Duodenal mucosa (tissue), 2 donors: ENCODE results near the gene EXOC6B.

Source experiments
- H3K27ac ChIP-seq: one replicate; pipeline ENCODE4 v1.7.0; 2013; ENCODE audit warnings: low read depth, low read length
- H3K27me3 ChIP-seq, 2 donors: one replicate each; pipeline ENCODE4 v1.7.0; 2013; ENCODE audit warnings: low read length in 2 of 2, control low read depth in 1 of 2; ENCODE audit not compliant: insufficient read depth in 2 of 2, control insufficient read depth in 1 of 2
- H3K36me3 ChIP-seq, 2 donors: one replicate each; pipeline ENCODE4 v1.7.0; 2013; ENCODE audit warnings: low read length in 2 of 2, control low read depth in 1 of 2; ENCODE audit not compliant: insufficient read depth in 2 of 2, control insufficient read depth in 1 of 2
- H3K4me1 ChIP-seq, 2 donors: one replicate each; pipeline ENCODE4 v1.7.0; 2013; ENCODE audit warnings: low read length in 2 of 2, control low read depth in 1 of 2; ENCODE audit not compliant: insufficient read depth in 2 of 2, control insufficient read depth in 1 of 2
- H3K4me3 ChIP-seq, 2 donors: one replicate each; pipeline ENCODE4 v1.7.0; 2013; ENCODE audit warnings: low read length in 2 of 2, low read depth in 1 of 2
- H3K9ac ChIP-seq, 2 donors: one replicate each; pipeline ENCODE4 v1.7.0; 2013; ENCODE audit warnings: low read length in 2 of 2, low read depth in 1 of 2
- H3K9me3 ChIP-seq, 2 donors: one replicate each; pipeline ENCODE4 v1.7.0; 2013; ENCODE audit warnings: low read length in 2 of 2, control low read depth in 1 of 2; ENCODE audit not compliant: control insufficient read depth in 1 of 2

EXOC6B gene

DNA sequence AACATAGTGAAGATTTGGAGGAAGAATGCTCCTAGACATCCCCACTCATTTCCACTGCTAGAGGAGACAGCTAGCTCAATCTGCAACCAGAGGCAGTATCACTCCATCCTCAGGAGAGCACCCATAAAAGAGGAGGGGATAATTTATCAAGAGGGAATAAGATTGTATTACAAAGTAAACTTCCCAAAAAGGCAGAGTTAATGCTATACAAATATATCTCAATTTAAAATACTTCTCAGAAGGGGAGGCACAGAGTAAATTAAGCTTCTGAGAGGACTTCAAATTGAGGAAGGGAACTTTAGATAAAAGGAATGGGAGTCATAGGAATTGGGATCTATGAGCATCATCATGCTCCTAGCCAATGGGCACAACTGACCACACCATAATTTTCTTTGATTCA is 29.1 kb downstream of the EXOC6B start:
- H3K4me3 ChIP-seq, result no peak overlapping the region
- H3K9me3 ChIP-seq, result no peaks in the 10 kb centered on the region
- no peaks in the 10 kb centered on the region for H3K36me3 ChIP-seq
- peaks cover 3 to 13% of the 10 kb centered on the region in 2 donors for H3K4me1 ChIP-seq
- no peaks in the 10 kb centered on the region for H3K27me3 ChIP-seq
- H3K27ac ChIP-seq, result no peak overlapping the region
- H3K9ac ChIP-seq, result no peak overlapping the region

DNA sequence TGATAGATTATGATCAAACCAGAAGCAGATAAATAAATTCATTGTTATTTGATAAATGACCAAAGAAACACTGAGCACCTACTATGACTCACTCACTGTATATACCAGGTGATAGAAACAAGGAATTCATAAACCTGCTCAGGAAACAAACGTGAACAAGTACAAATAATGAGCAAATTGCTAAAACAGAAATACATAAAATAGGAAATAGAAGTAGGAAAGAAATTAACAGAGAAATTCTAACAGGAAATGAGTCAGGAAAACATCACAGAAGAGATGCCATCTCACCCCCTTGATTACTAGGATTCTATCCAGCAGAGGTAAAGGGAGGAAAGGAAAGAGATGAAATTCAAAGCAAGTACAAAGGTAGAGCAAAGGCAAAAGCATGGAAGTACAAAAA is 31.3 kb downstream of the EXOC6B start:
- H3K9me3 ChIP-seq, result no peaks in the 10 kb centered on the region
- H3K4me1 ChIP-seq, result peaks cover 0 to 9% of the 10 kb centered on the region in 2 donors
- no peaks in the 10 kb centered on the region for H3K36me3 ChIP-seq
- no peak overlapping the region for H3K27ac ChIP-seq
- no peak overlapping the region for H3K9ac ChIP-seq
- no peaks in the 10 kb centered on the region for H3K27me3 ChIP-seq
- H3K4me3 ChIP-seq, result no peak overlapping the region

DNA sequence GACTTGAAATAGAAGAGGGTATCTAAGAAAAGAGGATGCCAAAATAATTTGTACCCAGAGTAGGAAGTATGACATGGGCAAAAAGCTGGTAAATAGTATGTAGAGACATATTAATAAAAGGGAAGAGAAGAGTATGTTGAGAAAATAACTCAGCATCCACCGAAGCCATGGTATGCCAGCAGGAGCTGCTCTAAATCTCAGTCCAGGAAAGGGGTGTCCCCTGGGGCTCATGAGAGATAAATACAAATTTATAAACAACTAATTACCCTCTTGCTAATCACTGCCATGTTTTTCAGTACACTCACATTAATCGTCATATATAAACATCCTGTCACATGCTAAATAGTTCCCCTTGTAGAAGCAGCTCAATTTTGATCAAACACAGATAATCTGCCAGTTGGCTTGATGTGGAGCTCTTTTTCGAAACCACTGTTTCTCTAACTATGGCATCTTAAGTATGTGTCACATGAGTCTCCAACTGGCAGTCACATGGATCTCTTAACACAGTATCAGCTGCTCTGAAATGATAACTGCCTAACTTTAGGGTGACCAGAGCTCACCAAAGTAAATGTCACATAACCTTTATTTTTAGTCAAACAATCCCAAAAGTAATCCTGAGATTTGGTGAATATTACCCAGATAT is 31.9 kb downstream of the EXOC6B start:
- no peaks in the 10 kb centered on the region for H3K9me3 ChIP-seq
- no peak overlapping the region for H3K4me3 ChIP-seq
- H3K4me1 ChIP-seq, result peaks cover 0 to 9% of the 10 kb centered on the region in 2 donors
- no peaks in the 10 kb centered on the region for H3K27me3 ChIP-seq
- H3K27ac ChIP-seq, result no peak overlapping the region
- H3K9ac ChIP-seq, result no peak overlapping the region
- no peaks in the 10 kb centered on the region for H3K36me3 ChIP-seq

DNA sequence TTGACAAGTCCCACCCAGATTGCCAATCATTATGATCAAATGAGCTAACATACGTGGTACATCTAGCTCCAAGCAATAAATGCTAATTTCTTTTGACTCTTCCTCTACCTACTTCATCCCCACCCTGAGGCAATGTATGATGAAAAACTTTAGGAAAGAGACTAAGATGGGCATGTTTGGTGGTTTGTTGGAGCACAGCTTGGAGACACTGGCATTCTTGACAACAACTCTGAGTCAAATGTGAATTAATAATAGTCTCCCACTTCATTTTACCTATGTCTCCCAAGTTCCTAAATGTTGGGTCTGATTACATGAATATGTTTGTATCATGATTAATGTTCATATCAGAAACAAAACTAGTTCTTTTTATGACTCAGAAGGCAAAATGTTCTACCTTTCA is 36.6 kb downstream of the EXOC6B start:
- no peak overlapping the region for H3K27ac ChIP-seq
- H3K9me3 ChIP-seq, result no peaks in the 10 kb centered on the region
- H3K27me3 ChIP-seq, result no peaks in the 10 kb centered on the region
- no peak overlapping the region for H3K4me3 ChIP-seq
- no peaks in the 10 kb centered on the region for H3K36me3 ChIP-seq
- H3K4me1 ChIP-seq, result peaks cover 4 to 5% of the 10 kb centered on the region in 2 donors
- H3K9ac ChIP-seq, result no peak overlapping the region

DNA sequence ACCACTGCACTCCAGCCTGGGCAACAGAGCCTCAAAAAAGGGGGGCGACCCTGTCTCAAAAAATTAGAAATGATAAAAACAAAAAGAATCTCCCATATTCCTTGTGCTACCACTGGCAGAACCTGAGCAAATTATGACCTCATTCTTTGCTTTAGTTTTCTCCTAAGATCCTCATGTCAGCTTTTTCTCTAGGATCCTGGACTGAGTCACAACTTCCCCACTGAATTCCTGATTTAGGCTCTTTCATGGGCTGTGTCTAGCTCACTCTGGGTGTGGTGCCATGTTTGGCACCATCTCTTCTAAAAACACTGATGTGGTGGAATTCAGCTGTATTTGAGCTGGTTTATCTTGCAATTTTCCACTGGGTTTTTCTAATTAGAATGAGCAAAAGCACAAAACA is 37.1 kb downstream of the EXOC6B start:
- H3K27me3 ChIP-seq, result no peaks in the 10 kb centered on the region
- H3K36me3 ChIP-seq, result no peaks in the 10 kb centered on the region
- H3K4me1 ChIP-seq, result peaks cover 0 to 4% of the 10 kb centered on the region in 2 donors
- no peak overlapping the region for H3K9ac ChIP-seq
- H3K27ac ChIP-seq, result no peak overlapping the region
- no peak overlapping the region for H3K4me3 ChIP-seq
- no peaks in the 10 kb centered on the region for H3K9me3 ChIP-seq

DNA sequence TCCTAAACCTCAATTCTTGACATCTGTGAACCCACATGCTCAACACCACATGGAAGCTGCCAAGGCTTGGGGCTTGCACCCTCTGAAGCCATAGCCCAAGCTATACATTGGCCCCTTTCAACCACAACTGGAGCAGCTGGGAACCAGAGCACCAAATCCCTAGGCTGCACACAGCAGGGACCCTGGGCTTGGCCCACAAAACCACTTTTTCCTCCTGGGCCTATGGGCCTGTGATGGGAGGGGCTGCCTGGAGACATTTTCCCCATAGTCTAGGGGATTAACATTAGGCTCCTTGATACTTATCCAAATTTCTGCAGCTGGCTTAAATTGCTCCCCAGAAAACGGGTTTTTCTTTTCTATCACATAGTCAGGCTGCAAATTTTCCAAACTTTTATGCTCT is 40.3 kb downstream of the EXOC6B start:
- H3K9me3 ChIP-seq, result no peaks in the 10 kb centered on the region
- H3K4me1 ChIP-seq, result peaks cover 1 to 4% of the 10 kb centered on the region in 2 donors
- no peaks in the 10 kb centered on the region for H3K36me3 ChIP-seq
- H3K27ac ChIP-seq, result no peak overlapping the region
- H3K27me3 ChIP-seq, result no peaks in the 10 kb centered on the region
- H3K9ac ChIP-seq, result no peak overlapping the region
- no peak overlapping the region for H3K4me3 ChIP-seq

DNA sequence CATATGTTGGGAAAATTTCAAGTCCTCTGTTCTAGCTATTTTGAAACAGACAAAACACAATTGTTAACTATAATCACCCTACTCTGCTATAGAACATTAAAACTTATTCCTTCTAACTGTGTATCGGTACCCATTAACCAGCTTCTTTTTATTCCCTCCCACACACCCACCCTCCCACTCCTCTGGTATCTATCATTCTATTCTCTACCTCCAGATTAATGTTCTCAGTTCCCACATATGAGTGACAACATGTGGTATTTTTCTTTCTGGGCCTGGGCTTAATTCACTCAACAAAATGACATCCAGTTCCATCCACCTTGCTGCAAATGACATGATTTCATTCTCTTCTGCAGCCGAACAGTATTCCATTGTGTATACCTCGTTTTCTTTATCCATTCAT is 43.3 kb downstream of the EXOC6B start:
- H3K9ac ChIP-seq, result no peak overlapping the region
- H3K9me3 ChIP-seq, result no peaks in the 10 kb centered on the region
- no peaks in the 10 kb centered on the region for H3K27me3 ChIP-seq
- no peak overlapping the region for H3K4me3 ChIP-seq
- no peak overlapping the region for H3K27ac ChIP-seq
- H3K36me3 ChIP-seq, result no peaks in the 10 kb centered on the region
- H3K4me1 ChIP-seq, result peaks cover 4% of the 10 kb centered on the region in 2 donors

DNA sequence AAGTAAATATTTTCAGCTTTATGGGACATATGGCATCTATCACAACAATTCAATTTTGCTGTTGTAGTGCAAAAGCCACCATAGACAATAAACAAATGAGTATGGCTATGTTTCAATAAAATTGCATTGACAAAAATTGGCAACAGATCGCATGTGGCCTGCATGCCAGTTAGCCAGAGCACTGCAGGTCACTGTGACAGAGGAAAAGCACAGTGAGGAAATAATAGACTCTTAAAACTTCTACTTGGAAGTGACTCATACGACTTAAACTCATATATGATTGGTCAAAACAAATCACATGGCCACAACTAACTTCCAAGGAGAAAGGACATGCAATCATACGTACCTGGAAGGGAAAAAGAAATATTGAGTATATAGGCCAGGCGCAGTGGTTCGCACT is 44.4 kb downstream of the EXOC6B start:
- Histone ChIP-seq H3K4me3 (no peak overlapping the region), H3K27ac (no peak overlapping the region), H3K27me3 (no peaks in the 10 kb centered on the region), H3K9me3 (no peaks in the 10 kb centered on the region), H3K36me3 (no peaks in the 10 kb centered on the region), H3K4me1 (peaks cover 4% of the 10 kb centered on the region in 2 donors), H3K9ac (no peak overlapping the region)

DNA sequence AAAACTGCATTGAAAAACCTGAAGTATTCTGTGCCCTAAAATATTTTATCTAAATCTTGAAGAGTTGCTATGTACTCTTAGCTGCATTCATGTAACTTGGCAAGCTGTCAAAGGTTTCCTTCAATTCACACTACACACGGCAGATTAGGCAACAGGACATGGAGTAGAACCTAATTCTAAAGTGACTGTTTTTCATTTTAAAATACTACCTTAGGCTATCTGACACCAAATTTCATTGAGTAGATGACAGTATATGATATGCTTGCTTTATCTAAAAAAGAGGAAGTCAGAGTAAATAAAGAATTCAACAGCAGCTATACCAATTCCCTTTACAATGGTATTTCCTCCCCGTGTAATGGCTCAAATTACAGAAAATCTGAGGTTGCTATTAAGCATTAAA is 45.4 kb downstream of the EXOC6B start:
- no peaks in the 10 kb centered on the region for H3K36me3 ChIP-seq
- H3K4me1 ChIP-seq, result peaks cover 4 to 7% of the 10 kb centered on the region in 2 donors
- H3K27me3 ChIP-seq, result no peaks in the 10 kb centered on the region
- no peak overlapping the region for H3K9ac ChIP-seq
- H3K27ac ChIP-seq, result no peak overlapping the region
- H3K9me3 ChIP-seq, result no peaks in the 10 kb centered on the region
- no peak overlapping the region for H3K4me3 ChIP-seq

DNA sequence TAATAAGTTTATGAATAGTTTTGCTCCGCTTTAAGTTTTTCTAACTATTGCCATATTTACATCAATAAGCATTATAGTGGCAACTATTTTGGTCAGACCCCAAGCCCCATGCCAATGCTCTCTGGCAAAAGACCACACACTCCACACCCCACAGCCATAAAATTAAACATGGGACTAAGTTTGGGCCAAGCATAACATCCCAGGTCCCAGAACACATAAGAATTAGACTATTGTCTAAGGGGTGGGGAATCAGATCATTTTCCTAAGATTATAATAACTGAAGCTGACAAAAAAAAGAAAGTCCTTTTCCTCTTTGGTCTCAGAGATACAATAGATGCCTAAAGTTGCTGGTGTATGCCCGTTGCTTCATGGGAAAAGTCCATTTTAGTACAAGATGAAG is 46.3 kb downstream of the EXOC6B start:
- H3K4me1 ChIP-seq, result peaks cover 0 to 14% of the 10 kb centered on the region in 2 donors
- H3K4me3 ChIP-seq, result no peak overlapping the region
- no peaks in the 10 kb centered on the region for H3K9me3 ChIP-seq
- H3K9ac ChIP-seq, result no peak overlapping the region
- no peaks in the 10 kb centered on the region for H3K27me3 ChIP-seq
- H3K36me3 ChIP-seq, result no peaks in the 10 kb centered on the region
- H3K27ac ChIP-seq, result no peak overlapping the region

DNA sequence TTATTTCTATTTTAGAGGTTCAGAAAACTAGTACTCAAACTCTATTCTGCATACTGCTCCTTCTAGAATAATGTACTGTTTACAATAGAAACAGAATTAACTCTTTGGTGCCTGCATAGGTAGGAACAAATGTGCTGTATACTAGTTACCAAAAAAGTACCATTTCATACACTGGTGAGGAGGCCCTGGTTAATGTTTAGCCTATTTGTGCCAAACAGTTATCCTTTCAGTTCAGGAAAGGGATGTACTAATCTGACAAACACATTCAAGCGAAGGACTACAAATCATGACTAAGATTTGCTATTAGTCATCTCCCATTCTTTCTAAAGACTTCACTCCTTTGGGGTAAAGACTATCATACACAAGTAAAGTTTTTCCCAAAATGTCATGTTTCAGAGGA is 47.4 kb downstream of the EXOC6B start:
- Histone ChIP-seq H3K9ac (no peak overlapping the region), H3K4me3 (no peak overlapping the region), H3K36me3 (no peaks in the 10 kb centered on the region), H3K27ac (no peak overlapping the region), H3K9me3 (no peaks in the 10 kb centered on the region), H3K4me1 (peaks cover 0 to 14% of the 10 kb centered on the region in 2 donors), H3K27me3 (no peaks in the 10 kb centered on the region)
